Measurements from ENCODE around the gene C1QA.

The C1QA gene

DNA sequence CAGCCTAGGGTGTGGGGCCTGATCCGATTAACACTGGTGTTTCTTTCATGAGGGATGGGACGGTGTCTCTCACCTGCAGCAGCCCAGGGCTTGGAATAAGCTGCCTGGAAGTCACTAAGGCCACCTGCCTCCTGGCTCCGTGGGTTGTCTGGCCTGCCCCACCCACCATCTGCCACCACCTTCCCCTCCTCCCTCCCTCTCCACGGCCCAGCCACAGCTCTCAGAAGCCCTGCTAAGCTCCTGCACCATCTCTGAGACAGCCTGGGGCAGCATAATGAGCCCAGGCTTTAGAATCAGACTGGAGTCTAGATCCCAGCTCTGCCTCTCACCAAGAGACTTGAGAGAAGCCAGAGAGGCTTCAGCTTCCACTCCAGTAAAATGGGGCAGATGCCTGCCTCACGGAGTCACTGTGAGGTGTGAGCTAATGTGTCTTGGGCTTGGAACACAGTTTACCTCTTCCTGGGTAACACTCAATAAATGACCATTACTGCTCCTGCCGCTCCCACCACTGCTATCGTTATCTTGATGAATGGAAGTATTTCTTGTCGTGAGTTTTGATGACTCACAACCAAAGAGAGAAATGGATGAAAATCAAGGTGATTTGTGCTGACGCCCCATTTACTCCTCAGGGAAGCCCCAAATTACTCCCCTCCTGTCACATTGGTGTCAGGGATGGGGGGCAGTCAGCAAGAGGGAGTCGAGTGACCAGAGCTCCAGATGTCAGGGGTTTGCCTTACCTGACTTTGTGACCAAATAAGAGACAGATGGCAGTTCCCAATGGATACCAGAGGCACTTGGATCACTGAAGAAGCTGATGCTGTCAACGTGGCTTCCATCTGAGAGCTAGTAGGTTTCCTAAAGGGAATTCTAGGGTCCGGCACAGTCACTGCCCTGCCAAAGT lies 23.5 kb upstream of the C1QA start:
- DNase-seq (ENCODE audit: low spot score), result no peak

DNA sequence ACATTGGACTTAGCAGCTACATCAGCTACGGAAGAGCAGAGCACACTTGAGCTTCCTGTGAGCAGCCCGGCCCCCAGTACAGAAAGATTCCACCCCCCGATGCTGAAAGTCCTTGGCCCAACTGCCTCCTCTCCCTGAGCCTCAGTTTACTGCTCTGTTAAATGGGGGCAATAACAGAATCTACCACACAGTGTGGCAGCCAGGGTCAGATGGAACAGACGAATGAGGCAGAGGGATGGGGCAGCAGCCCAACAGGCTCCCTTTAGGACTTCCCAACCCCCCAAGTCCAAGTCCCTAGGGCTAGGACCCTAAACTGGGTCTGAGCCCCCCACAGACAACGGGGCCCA lies 22.9 kb upstream of the C1QA start:
- no peak for DNase-seq (ENCODE audit: low spot score)

DNA sequence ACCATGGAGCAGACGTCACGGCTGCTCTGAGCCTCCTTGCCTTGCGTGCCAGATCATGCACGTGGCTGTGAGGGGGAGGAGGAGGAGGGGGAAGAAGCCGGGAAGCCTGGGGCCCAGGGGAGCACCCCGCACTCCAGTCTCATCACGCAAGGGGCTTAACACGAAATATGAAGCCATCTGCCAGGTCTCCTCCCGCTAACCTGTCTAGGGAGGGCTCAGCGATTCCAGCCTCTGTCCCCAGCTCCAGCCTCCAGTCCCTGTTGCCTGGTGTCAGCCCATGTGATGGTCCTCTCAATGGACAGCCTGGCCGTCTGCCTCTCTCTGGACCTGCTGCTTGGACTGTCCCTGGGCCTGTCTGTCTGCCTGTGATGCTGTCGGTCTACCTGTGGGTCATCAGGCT lies 22.5 kb upstream of the C1QA start:
- no peak for DNase-seq (ENCODE audit: low spot score)

DNA sequence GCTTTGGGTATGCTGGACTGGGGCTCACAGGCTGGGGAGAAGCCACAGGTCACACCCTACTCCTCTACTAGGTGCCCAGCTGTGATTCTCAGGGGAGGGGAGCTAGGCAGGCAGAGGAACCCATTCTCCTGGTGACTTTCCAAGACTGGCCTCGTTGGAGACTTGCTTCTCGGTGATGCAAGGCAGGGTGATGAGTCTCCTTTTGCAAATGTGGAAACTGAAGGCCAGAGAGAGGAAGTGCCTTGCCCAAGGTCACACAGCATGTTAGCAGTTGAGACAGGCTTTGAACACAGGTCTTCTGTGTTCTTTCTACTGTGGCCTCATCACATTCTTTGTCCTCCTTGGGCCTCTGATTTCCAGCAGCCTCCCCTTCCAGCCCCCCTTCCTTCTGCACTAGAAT lies 20.5 kb upstream of the C1QA start:
- no peak for DNase-seq (ENCODE audit: low spot score)

- DNase-seq (ENCODE audit: low spot score), result no peak
These were observed 19.9 kb upstream of the C1QA start for GRCh38 chr1:22616571-22616970.

DNA sequence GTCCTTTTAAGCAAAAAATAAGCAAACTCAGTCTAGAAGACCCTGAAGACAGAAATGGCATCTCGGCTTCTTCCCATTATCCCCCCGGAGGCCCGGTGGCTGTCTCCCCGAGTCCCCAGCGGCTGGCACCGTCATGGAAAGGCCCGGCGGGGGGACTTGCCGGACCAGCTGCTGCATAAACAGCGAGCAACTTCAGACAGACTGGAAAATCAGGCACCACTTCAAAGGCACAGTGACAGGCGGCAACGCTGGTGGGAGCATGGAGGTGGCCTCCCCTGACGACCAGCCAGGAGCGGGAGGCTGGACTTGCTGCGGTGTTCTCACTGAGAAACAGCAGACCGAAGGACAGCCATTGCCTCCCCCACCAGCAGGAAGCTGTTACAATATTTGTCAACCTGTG lies 18.4 kb upstream of the C1QA start:
- no peak for DNase-seq (ENCODE audit: low spot score)

DNA sequence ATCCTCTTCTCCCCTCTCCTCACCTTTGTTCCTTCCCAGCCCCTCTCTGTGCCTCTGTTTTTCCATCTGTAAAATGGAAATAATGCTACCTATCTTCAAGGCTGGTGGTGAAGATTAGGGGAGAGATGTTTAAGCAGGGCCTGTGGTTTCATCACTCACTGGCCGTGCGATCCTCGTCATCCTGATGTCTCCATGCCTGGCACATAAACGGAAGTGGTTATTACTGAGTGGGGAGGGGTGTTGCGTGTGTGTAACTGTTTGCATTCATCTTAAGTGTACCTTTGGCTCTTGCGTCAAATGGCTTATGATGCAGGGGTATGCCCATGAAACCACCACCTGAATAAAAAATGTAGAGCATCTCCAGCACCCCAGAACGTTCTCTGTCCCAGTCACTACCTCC lies 17.2 kb upstream of the C1QA start:
- DNase-seq (ENCODE audit: low spot score), result no peak

DNA sequence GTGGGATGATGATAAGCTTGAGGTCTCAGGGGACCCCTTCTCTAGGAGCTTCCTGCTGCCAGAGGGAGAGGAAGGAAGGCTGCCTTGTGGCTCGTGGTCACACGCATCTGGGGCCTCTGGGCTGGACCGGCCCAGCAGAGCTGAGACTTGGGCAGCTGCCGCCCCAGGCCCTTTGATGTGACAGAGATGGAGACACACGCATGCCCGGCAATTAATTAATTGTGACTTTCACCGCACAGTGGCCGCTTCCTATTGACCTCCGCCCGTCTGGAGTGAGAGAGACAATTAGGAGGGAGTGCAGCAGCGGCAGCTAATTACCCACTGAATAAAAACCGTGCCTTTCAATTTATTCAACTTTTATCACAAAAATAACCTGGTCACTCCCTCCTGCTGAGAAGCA lies 16.6 kb upstream of the C1QA start:
- DNase-seq (ENCODE audit: low spot score), result no peak

- no peak for DNase-seq (ENCODE audit: low spot score)
These were observed 14.7 kb upstream of the C1QA start for GRCh38 chr1:22621761-22622160.

- no peak for DNase-seq (ENCODE audit: low spot score)
These were observed 11.0 kb upstream of the C1QA start for GRCh38 chr1:22625262-22625925.

DNA sequence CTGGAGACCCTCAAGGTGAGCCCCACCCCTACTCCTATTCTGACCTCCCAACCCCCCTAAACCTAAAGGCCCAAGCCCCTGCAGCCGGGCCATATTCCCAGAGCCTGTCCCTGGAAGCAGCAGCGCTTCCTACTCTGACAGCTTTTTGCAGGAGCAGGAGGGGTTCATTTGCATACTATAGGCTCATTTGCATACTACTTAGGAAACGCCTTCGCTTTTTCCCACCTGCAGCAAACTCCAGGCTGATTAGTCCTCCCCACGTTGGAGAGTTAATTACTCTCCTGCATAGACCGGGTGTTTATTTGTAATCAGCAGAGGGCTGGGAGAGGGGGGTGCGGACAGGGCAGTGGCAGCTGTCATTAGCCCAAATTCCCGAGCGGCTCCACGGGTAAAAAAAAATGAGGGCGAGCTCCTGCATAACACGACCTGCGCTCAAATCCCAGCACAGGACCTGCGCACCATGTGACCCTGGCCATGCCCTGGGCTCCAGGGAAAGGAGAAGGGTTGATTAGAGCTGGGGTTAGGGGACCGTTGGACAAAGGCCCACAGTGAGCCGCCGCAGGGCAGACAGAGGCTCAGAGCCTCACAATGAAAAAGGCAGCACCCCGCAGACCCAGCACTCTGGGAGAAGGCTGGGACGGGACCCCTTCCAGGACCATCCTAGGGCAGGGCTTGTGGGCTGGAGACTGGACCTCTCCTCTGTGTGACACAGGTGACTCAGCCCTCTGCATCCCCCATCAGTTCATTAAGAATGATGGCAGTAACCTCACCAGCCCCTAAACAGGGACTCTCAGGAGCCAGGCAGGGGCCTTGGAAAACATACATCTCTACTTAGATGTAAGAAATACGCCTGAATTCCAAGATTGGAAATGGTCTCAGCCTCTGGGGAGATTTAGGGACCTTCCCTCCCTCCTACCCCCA lies 9.9 kb upstream of the C1QA start:
- DNase-seq (ENCODE audit: low spot score), result no peak

DNA sequence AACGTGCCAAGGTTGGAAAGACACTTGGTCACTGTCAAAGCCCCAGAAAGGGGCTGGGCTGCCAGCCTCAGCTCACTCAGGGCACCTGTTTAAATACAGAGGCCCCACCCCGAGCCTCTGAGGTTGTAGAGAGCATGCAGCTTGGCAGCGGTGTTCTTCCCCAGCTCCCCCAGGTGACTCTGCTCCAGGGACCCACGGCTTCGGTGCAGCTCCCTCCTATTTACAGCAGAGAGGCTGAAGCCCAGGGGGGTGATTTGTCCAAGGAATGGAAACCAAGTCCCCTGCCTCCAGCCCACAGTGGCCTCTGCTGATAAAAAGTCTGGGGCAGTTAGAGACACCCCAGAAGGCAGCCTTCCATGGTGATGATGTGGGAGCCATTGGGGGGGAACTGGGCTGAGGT lies 9.1 kb upstream of the C1QA start:
- no peak for DNase-seq (ENCODE audit: low spot score)

- DNase-seq (ENCODE audit: low spot score), result no peak
These were observed 7.6 kb upstream of the C1QA start for GRCh38 chr1:22628698-22629444.

GRCh38 chr1:22629886-22630285 lies 6.5 kb upstream of the C1QA start:
- no peak for DNase-seq (ENCODE audit: low spot score)

- DNase-seq (ENCODE audit: low spot score), result no peak
These were observed 2.5 kb upstream of the C1QA start for GRCh38 chr1:22633697-22634463.

- no peak for DNase-seq (ENCODE audit: low spot score)
These were observed 992 bp upstream of the C1QA start for GRCh38 chr1:22635436-22635835.

DNA sequence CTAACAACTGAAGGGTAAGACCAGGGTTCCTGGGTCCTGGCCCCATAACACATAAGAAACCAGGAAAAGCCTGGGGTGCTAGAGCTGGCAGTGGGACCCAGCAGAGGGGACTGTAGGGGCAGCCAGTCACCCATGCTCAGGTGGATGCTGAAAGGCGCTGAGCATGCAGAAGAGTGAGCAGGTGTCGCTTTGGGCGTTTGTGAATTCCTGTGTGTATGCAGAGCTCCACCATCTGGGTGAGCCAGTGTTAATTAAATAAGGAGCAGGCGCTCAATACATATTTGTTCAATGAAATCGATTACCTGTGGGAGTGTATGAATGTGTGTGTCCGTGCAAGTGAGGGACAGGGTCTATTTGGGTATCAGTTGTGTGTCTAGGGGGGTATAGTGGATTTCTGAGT lies 499 bp downstream of the C1QA start:
- DNase-seq (ENCODE audit: low spot score), result no peak

- no peak for DNase-seq (ENCODE audit: low spot score)
These were observed 1.5 kb downstream of the C1QA start for GRCh38 chr1:22637907-22638445.

DNA sequence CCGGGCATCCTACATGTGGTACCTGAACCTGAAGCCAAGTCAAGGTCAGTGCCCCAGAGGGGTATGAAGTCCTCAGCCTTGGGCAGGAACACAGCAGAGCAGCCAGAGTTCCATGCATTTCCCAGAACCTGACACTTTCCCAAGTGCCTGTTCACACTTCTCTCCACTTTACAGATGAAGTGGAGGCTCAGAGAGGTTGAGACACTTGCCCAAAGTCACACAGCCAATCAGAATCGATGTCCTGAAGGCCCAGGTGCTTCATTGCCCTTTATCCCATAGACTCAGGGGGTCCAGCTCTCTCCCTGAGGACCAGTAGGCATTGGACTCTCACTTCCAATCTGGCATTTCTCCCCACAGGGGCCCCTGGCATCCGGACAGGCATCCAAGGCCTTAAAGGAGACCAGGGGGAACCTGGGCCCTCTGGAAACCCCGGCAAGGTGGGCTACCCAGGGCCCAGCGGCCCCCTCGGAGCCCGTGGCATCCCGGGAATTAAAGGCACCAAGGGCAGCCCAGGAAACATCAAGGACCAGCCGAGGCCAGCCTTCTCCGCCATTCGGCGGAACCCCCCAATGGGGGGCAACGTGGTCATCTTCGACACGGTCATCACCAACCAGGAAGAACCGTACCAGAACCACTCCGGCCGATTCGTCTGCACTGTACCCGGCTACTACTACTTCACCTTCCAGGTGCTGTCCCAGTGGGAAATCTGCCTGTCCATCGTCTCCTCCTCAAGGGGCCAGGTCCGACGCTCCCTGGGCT lies 2.2 kb downstream of the C1QA start:
- no peak for DNase-seq (ENCODE audit: low spot score)

- DNase-seq (ENCODE audit: low spot score), result no peak
These were observed 2.9 kb downstream of the C1QA start for GRCh38 chr1:22639286-22639685.

Measured in hematopoietic multipotent progenitor cell treated with erythropoietin and hydrocortisone succinate and interleukin-3 and kit ligand, for 15 days (in vitro differentiated cells).